Stimulated activated CD4-positive, alpha-beta T cell treated with anti-CD3 and anti-CD28 coated beads, Interleukin-1b, Interleukin-23, amount 100 ng/mL, for 24 hours (primary cell): ENCODE measurements around the gene DNAH8.

Source experiments
- DNase-seq, 4 experiments: peaks; one replicate each; pipeline ENCODE4 v3.0.0-alpha.2; 2020; ENCODE audit warnings: low read depth in 4 of 4, low spot score in 1 of 4

Gene DNAH8

GRCh38 chr6:38701551-38701950 lies 13.6 kb upstream of the DNAH8 start:
- DNase-seq, result no peak

GRCh38 chr6:38702558-38703397 lies 12.3 kb upstream of the DNAH8 start, which contains the start of gene GLO1:
GLO1 (minus strand) TSS chr6:38703145; CDS start chr6:38703054, 91 bp downstream.
- peak; percentile 76 to 94 (median 90) for DNase-seq

GRCh38 chr6:38703949-38704590 lies 11.0 kb upstream of the DNAH8 start:
- DNase-seq, result no peak

- no peak for DNase-seq
Measured at GRCh38 chr6:38705924-38706323, 9.2 kb upstream of the DNAH8 start.

- DNase-seq, result no peak
Measured at GRCh38 chr6:38708496-38708895, 6.6 kb upstream of the DNAH8 start.

GRCh38 chr6:38713812-38714211 lies 1.3 kb upstream of the DNAH8 start:
- DNase-seq, result peak in 2 of 4 experiments; percentile 22 to 42

- DNase-seq, result peak in 1 of 4 experiments; percentile 7
Measured at GRCh38 chr6:38714239-38715015, 684 bp upstream of the DNAH8 start.

GRCh38 chr6:38716825-38717224 lies 1.7 kb downstream of the DNAH8 start:
- no peak for DNase-seq

- DNase-seq, result no peak
Measured at GRCh38 chr6:38719358-38719757, 4.2 kb downstream of the DNAH8 start.

- no peak for DNase-seq
Measured at GRCh38 chr6:38720295-38720694, 5.2 kb downstream of the DNAH8 start.

- no peak for DNase-seq
Measured at GRCh38 chr6:38722038-38722437, 6.9 kb downstream of the DNAH8 start.

- DNase-seq, result no peak
Measured at GRCh38 chr6:38722727-38723334, 7.7 kb downstream of the DNAH8 start.

GRCh38 chr6:38723783-38724182 lies 8.7 kb downstream of the DNAH8 start:
- no peak for DNase-seq

- DNase-seq, result no peak
Measured at GRCh38 chr6:38724343-38724742, 9.2 kb downstream of the DNAH8 start.

GRCh38 chr6:38725414-38726183 lies 10.5 kb downstream of the DNAH8 start:
- no peak for DNase-seq

GRCh38 chr6:38728203-38728602 lies 13.1 kb downstream of the DNAH8 start:
- DNase-seq, result no peak

GRCh38 chr6:38730140-38730862 lies 15.2 kb downstream of the DNAH8 start:
- DNase-seq, result no peak

GRCh38 chr6:38736951-38737350 lies 21.8 kb downstream of the DNAH8 start:
- DNase-seq, result no peak

GRCh38 chr6:38738261-38738660 lies 23.1 kb downstream of the DNAH8 start:
- no peak for DNase-seq

- DNase-seq, result no peak
Measured at GRCh38 chr6:38739532-38739931, 24.4 kb downstream of the DNAH8 start.
